NCI-H524 treated with DMSO at 0.1 percent for 48 hours (cell line): Measurements from ENCODE around the gene STARD9.
A peak's percentile ranks its signal among the peaks of the same experiment; 100 is the strongest.
"Not testable (repeated sequence)": the region's sequence is repeated elsewhere in the genome, so short reads cannot be mapped to it uniquely, and the experiment has no call there.

Experiments used
- DNase-seq: peaks from one replicate; lab custom pipeline; 2025; lab: John Stamatoyannopoulos, UW

Gene STARD9

DNA sequence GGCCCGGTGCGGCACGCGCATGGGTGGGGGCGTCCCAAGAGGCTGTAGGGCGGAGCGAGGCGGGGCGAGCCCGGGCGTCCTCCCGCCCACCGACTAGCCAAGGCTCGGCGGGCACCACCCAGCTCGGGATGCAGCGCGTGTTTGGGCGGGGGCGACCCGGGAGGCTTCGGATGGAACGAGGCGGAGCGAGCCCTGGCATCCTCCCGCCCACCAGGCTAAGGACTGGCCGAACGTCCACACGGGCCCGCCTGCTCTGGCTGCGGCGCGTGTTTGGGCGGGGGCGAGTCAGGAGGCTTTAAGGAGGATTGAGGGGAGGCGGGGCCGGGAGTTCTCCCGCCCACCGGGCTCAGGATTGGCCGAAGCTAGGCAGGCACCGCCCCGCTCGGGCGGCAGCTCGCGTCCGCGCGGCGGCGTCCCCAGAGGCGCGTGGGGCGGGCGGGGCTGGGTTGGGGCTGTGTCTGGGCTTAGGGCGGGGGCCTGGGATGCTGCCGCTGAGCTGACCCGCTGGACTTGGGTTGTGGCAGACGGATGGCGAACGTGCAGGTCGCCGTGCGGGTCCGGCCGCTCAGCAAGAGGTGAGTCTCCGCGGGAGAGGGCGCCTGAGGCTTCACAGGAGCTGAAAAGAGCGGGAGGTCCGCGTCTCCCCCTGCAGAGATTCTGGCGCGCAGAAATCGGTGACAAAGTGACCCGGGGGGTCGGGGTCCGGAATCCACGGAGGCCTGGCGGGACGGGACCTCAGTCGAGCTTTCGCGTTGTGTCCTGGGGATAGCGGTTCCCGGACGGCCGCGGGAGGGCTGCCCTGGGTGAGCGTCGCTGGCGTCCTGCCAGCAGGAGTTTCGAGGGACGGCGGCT, at the start of gene STARD9:
STARD9 (plus strand) TSS at position 419 of the 852 bp plus-strand sequence; CDS start at position 529, 110 bp downstream.
- peak; percentile 93 for DNase-seq

DNA sequence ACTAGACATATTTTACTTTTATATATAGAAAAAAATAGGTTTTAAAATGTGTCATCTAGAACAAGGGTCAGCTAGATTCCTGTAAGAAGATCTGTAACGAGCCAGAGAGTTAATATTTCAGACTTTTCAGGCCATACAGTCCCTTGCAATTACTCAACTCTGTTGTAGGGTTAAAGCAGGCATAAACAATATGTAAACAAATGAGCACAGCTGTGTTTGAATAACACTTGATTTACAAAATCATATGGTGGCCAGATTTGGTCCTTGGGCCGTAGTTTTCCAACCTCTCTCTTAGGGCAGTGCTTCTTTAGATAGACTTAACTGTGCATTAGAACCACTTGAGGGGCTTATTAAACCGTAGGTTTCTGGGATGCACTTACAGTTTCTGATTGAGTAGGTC, 46.4 kb upstream of the STARD9 start:
- DNase-seq = no peak

GRCh38 chr15:42533246-42533645, 42.2 kb upstream of the STARD9 start:
- no peak for DNase-seq

DNA sequence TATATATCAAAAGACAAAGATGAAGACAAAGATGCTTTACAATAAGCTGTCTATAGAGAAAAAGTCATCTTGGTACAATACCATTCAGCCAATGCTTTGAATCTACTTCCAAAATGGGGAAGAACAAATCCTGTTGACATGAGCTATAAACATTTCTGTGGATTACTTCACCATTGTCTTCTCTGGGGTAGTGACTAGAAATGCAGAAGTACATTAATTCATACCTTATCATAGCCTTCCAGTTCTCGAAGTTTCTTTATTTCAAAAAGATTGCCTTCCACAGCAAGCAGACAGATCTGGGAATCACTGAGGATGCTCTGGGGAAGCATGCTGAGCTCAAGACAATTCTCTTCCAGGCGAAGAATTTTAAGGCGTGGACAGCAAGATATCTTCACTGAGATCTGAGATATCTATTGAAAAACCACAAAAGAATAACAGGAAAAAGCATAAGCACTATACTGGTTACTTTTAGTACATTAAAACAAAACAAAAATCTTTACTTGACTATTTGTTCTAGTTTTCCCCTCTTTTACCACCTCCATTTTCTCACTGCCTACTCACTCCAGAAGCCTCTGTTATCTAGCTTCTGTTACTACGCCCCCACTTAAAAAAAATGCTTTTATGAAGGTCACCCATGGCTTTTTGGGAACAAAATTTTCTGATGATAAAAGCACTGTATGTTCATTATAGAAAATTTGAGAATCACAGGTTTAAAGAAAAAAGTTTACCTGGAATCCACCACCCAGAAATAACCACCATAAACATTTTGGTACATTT, 30.4 kb upstream of the STARD9 start:
- no peak for DNase-seq

DNA sequence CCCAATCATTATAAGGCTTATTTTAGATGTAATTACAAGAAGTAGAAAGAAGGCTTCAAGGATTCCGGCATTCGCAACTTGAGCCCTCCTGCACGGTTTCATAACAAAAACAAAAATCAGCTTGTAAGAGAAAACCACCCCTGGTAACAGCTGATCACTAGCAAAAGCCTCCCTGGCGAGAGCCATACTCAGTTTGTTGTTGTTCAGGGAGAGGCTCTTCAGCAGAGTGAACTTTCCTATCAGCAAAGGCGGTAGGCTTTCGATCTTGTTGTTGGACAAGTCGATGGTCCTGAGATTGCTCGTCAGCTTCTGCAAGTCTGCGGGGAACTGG, 27.5 kb upstream of the STARD9 start:
- no peak for DNase-seq

GRCh38 chr15:42548249-42549031, 27.0 kb upstream of the STARD9 start, which contains the start of the genes HAUS2 and LRRC57:
Gene HAUS2 (plus strand): TSS chr15:42548838. CDS start chr15:42548873, 35 bp downstream.
Gene LRRC57 (minus strand): TSS chr15:42548793. CDS start chr15:42548434, 359 bp downstream.
- DNase-seq = peak; percentile 45

DNA sequence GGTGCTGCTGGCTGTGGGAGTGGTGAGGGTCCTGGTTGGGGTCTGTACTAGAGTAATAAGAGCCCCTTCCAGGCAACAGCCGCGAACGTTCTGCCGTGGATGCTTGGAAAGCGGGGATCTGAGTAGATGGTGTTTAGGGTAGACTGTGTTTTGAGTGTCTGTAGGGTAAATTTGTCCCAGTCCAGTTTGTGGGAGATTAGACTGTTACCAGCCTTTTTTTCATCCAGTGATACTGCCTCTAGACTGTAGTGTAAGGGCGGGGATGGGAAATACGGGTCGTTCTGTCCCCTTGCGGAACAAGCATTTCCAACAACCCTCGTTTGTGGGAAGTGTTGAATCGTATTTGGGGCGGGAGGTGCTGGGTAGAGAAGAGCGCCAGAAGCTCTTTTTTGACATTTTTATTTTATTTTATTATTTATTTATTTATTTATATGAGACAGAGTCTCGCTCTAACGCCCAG, 26.3 kb upstream of the STARD9 start:
- no peak for DNase-seq

DNA sequence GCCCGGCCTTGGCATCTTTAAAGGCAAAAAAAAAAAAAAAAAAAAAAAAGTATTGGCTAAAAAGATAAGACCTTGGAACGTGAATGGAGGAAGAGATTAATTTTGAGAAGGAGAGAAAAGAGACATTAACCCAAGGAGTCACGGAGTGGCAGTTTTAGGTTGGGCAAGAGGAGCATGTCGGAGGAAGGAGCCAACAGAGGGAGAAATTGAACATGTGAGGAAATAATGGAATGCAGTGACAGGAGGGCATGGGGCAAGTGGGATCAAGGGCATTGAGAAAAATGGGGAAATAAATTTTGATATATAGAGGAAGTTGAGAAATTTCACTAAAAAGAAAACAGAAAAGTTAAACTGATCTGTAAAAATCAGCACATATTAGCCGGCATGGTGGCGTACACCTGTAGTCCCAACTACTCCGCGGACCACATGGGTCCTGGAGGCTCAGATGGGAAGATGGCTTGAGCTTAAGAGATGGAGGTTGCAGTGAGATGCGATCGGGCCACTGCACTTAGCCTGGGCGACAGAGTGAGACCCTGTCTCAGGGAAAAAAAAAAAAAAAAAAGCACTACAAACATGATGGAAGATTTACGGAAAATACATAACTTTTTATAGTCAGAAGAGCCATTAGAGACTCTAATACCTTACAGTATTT, 25.5 kb upstream of the STARD9 start:
- DNase-seq = no peak

DNA sequence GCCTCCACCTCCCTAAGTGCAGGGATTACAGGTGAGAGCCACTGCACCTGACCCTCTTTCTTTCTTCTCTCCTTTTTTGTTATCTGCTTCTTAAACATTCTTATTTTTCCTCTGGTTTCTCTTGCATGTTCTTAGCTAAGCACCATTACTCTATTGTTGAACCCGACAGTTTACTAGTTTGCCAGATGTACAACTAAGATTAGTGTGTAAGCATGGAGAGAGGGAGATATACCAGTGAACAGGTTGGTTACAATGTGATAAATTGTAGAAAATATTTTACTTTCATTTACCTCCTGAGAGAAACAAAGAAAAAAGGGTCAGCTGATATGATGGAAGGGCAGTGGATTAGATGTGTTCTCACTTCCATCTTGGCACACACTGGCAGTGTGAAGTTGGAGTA, 21.9 kb upstream of the STARD9 start:
- no peak for DNase-seq

DNA sequence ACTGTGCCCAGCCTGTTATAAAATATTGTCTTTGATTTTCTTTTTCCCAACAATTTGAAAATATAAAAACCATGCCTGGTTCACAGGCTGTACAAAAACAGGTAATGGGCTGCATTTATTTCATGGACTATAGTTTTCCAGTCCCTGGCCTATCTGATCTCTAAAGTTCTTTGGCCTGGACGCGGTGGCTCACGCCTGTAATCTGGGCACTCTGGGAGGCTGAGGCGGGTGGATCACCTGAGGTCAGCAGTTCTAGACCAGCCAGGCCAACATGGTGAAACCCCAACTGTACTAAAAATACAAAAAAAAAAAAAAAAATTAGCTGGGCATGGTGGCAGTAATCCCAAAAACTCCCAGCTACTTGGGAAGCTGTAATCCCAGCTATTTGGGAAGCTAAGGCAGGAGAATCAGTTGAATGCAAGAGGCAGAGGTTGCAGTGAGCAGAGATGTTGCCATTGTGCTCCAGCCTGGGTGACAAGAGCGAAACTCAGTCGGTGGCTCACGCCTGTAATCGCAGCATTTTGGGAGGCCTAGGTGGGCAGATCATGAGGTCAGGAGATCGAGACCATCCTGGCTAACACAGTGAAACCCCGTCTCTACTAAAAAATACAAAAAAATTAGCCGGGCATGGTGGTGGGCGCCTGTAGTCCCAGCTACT, 18.7 kb upstream of the STARD9 start:
- not testable (repeated sequence) for DNase-seq

- DNase-seq = no peak
Observed at GRCh38 chr15:42558739-42559138, 16.7 kb upstream of the STARD9 start.

GRCh38 chr15:42576040-42576594, 711 bp downstream of the STARD9 start:
- no peak for DNase-seq

- no peak for DNase-seq
Observed at GRCh38 chr15:42576776-42577175, 1.4 kb downstream of the STARD9 start.

GRCh38 chr15:42577514-42578031, 2.2 kb downstream of the STARD9 start:
- DNase-seq = peak; percentile 76

DNA sequence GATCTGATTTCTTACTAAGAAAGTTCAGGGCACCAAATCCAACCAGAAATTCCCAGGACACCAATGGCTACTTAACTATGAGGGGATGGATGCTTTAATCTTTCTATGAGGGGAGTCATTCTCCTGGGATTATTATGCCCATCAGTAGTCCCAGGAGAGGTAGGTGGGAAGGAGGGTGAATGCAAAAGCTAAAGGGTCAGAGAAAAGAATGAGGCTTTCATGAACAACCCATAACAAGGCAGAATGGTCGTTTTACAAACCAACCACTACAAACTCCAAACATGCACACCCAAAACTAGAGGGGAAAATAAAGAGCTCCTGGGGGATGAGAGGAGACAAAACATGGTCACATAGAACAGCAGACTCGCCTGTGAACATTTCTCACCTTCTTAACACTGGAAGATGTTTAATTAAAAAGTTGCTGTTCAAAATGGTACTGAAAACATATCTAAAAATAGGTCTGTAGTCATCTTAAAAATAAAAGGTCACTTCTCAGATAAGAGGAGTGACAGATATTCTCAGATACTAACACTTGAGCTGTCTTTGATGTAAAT, 3.7 kb downstream of the STARD9 start:
- DNase-seq = no peak

DNA sequence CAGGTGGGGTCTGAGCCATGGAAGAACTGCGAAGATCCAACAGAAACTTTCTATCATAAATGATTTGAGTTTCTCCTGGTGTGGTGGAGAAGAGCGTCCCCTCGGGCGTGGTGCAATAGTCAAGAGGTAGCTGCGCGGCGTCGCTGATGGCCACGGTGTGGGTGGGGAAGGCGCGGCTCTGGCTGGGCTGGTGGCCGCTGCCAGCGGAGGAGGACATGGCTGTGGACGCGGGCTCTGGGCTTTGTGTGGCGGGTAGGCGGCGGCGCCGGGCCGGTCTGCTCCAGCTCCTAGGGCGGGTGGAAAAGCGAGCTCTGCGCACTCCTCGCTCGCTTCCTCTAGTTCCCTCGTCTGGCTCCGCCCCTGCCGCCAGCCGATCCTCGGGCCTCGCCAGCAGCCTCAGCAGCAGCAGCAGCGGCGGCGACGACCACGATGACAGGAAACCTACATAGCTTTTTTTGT, 5.9 kb downstream of the STARD9 start:
- DNase-seq = peak; percentile 41

- no peak for DNase-seq
Observed at GRCh38 chr15:42582569-42583375, 7.4 kb downstream of the STARD9 start.

- no peak for DNase-seq
Observed at GRCh38 chr15:42584031-42584765, 8.8 kb downstream of the STARD9 start.
